IPS-11a (cell line): ENCODE results near the gene HINT3.
"Not testable (repeated sequence)": the region's sequence is repeated elsewhere in the genome, so short reads cannot be mapped to it uniquely, and the experiment has no call there.

Experiments
- H3K4me3 ChIP-seq: one replicate; pipeline ENCODE4 v1.5.1; 2013; ENCODE audit warnings: low read depth, low read length, control low read depth

The HINT3 gene

GRCh38 chr6:125939791-125940190 is 16.8 kb upstream of the HINT3 start:
- H3K4me3 ChIP-seq = no peak overlapping the region

DNA sequence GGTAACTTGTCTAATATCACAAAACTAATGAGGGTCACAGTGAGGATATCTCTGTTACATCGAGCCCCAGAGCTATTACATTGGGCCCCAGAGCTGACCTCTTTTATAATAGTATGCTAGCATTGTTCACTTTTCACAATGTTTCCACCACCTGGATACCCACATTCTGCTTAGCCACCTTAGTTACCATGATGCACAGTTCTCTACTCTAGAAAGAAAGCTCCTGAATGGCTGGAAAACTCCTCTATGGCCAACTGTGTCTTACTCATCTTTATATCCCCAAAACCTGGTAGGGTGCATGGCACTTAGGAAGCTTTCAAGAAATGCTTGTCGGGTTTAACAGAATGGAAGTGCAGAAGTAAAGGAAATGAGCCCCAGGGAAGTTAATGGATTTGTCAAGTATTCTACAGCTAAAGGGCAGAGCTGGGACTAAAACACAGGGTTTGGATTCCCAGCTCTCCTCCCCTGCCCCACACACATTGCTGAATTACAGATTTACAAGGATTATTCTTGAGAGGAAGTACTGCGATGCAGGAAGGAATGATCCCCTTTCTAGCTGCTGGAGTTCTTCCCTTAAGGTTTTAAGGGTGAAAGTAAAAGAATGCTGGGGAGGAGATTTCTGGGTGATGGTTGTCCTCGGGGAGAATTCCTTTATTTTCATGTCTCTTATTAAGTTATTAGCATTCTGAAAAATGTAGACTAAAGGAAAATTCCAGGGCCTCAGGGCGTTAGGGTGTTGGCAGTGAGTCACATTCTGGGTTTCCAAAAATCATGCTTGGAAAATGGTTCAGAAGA is 16.1 kb upstream of the HINT3 start:
- H3K4me3 ChIP-seq = no peak overlapping the region

DNA sequence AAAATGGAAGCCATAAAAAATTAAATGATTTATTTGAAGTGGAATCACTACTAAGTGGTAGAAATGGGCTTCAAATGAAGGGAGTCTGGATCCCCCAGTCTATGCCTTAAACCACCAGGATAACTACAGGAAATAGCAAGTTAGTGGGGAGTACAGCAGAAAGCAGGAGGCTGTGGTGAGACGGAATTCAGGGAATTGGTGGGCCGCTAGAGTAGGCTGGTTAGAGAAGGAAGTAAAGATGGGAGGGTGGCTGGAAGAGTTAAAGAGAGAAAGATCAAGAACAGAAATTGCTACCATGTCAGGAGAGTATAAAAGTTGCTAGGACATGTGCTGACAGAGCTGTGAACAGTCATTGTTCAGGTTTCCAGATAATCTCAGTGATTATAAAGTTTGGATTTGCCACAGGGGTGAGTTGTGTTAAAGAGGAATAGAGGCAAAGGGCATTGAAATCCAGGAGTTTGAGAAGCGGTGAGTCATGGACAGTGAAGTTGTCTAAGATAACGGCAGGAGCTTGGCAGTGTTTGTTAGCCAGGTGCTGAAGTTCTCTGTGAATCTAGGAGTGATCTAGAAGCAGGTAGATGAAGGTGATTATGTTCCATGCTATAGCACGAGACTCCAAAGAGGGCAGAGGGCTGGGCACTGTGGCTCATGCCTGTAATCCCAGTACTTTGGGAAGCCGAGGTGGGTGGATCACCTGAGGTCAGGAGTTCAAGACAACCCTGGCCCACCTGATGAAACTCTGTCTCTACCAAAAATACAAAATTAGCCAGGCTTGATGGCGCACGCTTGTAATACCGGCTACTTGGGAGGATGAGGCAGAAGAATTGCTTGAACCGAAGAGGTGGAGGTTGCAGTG is 13.7 kb upstream of the HINT3 start:
- no peak overlapping the region for H3K4me3 ChIP-seq

DNA sequence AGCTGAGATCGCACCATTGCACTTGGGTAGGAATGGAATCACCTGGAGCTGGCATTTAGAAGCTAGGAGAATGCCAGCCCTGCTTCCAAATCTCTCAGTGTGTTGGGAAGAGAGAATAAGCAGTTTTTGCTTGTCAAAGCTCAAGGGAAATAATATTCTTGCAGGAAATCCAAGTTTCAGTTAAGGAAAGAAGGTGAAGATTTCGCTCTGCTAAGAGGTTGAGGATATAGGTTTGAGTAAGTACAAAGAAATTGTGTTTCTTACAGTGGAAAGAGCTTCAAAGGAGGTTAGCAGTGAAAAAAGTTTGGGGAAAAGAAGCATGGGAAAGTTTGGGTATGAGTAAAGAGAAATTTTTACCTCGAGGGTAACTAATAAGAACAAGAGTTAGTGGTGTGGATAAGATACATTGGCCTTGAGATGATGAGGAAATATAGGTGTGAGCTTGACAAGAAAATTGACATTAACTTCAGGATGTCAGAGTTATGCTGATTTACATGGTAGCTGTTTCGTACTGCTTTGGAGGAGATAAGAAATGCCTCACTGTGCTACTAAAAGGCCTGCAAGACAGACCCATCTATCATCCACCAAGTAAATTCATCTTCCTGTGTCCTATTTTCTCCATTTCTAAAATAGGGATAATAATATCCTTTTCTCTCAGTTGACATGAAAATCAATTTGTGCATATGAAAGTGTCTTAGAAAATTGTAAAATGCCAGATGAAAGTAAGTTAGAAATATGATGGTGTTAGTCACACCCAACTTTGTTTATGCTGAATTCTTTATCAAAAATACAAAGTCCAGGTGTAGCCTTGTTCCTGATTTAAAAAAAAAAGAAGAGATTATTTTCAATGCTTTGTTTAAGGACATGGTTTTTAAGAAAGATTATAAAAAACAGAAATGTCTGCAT is 12.8 kb upstream of the HINT3 start:
- H3K4me3 ChIP-seq = no peak overlapping the region

- no peak overlapping the region for H3K4me3 ChIP-seq
These were observed 12.1 kb upstream of the HINT3 start for GRCh38 chr6:125944434-125944816.

DNA sequence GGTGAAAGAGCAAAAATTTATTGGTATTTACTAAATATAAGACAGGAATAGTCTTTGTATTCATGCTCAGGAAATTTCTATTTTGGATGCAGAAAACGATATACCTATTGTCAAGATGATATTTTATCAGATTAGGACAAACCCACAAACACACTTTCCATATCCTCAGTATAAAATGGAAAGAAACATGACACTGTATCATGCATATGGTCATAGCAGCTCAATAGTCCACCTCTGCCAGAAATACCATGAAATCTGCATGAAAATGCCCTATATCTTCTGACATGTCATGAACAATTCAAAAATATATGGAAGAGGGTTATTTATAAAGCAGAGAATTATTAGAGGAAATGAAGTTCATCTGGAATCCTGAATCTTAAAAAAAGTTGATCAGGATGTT is 11.7 kb upstream of the HINT3 start:
- H3K4me3 ChIP-seq = no peak overlapping the region

- no peak overlapping the region for H3K4me3 ChIP-seq
These were observed 11.0 kb upstream of the HINT3 start for GRCh38 chr6:125945378-125946141.

GRCh38 chr6:125947615-125948014 is 9.0 kb upstream of the HINT3 start:
- no peak overlapping the region for H3K4me3 ChIP-seq

GRCh38 chr6:125948455-125948854 is 8.1 kb upstream of the HINT3 start:
- H3K4me3 ChIP-seq = no peak overlapping the region

DNA sequence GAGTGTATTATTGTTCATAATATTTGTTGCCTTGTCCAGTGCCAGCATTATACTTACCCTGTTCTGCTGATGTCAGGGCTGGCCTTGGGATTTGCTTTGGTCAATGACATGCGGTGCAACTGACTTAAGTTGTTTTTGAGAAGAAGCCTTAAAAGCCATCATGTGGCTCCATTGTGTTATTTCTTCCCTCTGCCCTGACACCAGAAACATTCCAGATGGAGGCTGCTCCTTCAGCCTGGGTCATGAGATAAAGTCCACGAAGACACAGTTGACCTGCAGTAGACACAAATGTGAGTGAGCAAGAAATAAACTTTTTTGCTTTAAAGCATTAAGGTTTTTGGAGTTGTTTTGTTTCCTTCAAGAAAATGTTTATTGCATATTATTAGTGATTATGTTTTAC is 7.5 kb upstream of the HINT3 start:
- no peak overlapping the region for H3K4me3 ChIP-seq

- no peak overlapping the region for H3K4me3 ChIP-seq
These were observed 6.3 kb upstream of the HINT3 start for GRCh38 chr6:125950293-125950692.

DNA sequence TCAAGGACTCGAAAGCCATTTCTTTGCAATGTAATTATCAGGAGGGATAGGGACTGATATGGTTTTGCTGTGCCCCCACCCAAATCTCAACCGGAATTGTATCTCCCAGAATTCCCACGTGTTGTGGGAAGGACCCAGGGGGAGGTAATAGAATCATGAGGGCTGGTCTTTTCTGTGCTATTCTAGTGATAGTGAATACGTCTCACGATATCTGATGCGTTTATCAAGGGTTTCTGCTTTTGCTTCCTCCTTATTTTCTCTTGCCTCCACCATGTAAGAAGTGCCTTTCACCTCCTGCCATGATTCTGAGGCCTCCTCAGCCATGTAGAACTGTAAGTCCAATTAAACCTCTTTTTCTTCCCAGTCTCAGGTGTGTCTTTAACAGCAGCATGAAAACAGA is 5.9 kb upstream of the HINT3 start:
- not testable (repeated sequence) for H3K4me3 ChIP-seq

GRCh38 chr6:125951323-125951722 is 5.2 kb upstream of the HINT3 start:
- H3K4me3 ChIP-seq = no peak overlapping the region

DNA sequence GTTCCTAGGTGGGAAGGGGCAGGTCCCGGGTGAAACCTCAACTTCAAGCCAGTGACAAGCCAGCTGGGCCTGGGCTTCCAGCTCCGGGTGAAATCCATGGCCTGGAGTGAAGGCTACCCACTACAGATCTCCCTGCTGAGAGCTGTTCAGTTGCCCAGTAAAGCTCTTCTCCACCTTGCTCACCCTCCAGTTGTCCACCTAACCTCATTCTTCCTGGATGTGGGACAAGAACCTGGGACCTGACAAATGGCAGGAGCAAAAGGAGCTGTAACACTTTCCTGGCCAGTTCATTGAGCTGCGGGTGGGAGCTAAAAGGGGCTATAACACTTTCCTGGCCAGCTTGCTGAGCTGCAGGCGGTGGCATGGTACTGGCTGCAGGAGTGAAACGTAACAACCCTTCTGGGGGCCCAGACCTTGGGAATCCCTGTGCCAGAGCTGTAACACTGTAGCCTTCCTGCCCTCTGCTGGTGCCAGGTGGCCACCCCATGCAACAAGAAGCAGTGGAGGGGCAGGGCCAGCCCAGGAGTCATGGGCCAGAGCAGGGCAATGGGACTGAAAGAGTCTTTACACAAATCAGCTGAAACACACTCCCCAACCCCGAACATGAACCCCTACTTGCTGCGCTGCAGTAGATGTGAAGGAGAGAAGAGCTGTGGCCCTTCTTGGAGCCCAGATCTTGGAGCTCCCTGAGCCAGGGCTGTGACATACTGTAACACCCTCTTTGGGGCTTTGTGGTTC is 3.6 kb upstream of the HINT3 start:
- no peak overlapping the region for H3K4me3 ChIP-seq

GRCh38 chr6:125953502-125953875 is 3.1 kb upstream of the HINT3 start:
- no peak overlapping the region for H3K4me3 ChIP-seq

- H3K4me3 ChIP-seq = no peak overlapping the region
These were observed 1.7 kb upstream of the HINT3 start for GRCh38 chr6:125954735-125955339.

DNA sequence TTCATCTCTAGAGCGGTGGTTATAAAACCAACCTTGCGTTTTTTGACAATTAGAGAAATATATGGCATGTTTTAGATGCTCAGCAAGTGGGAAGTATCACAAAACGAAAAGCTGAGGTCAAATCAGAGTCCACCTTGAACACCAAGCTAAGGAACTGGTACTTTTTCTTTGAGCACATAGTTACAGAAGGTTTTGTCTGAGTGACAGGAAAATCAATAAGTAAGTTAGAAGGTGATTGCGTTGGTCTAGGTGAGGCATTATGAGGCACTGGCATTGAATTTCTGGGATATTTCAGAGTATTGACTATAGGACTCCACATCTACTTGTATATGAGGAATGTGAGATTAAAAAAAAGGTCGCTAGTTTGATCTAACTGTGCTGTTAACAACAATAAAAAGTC is 597 bp upstream of the HINT3 start:
- no peak overlapping the region for H3K4me3 ChIP-seq

DNA sequence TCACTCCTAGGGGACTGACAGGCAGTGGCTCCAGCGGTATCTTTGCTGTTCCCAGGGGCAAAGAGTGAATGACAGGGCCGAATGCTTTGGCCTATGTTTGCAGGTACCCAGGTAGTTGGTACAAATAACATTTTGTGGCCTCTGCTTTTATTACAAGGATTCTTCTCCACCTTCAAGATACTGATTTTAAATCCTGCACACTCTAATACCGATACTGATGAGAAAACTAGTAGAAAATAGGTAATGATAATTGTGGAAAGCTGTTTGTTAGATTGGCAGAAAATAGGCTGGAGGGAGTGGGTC is 772 bp downstream of the HINT3 start:
- H3K4me3 ChIP-seq = peak overlapping the region; percentile 65

DNA sequence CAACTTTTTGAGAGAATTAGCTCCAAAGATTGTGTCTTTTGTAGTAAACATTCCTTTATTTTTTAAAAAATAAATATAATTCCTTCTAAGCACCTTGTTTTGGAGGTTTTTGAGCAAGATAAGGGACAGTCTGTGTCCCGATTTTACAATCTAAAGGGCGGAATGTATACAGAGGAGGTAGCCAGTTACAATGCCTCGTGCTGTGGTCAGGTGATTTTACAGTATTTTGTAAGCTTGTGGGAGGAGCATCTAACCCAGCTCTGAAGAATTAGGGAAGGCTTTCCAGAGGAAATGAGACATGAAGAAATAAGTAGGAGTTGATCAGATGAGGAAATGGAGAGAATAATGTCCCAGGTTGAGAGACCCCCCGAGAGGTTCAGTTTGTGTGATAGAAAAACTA is 1.3 kb downstream of the HINT3 start:
- H3K4me3 ChIP-seq = no peak overlapping the region

DNA sequence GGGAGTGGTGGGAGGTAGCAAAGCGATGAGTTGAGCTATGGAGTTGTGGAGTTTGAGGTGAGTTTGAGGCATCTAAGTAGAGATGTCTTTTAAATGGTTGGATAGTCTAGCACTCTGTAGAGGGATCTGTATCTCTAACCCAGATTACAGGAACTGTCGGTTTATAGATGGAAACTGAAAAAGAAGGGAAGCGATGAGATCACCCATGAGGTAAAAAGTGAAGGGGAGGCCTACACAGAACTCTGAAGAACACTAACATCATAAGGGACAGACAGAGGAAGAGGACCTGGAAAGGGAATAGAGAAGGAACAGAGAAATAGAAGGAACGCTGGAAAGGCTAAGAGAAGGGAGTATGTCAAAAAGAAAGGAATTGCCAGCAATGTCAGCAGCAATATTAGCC is 2.5 kb downstream of the HINT3 start:
- H3K4me3 ChIP-seq = no peak overlapping the region
